C1 segment of cervical spinal cord (tissue), 14 donors: ENCODE data around the gene IKZF3.
"Not testable (repeated sequence)": the region's sequence is repeated elsewhere in the genome, so short reads cannot be mapped to it uniquely, and the experiment has no call there.

ENCODE experiments used
- DNase-seq, 14 donors: peaks; one replicate each; lab custom pipeline; 2025; lab: John Stamatoyannopoulos, UW

IKZF3 gene

GRCh38 chr17:39755554-39756379 is 108.3 kb downstream of the IKZF3 start:
- no peak for DNase-seq

- DNase-seq: peak in 1 of 14 donors; percentile 57
Observed at GRCh38 chr17:39754958-39755553, 109.1 kb downstream of the IKZF3 start.

DNA sequence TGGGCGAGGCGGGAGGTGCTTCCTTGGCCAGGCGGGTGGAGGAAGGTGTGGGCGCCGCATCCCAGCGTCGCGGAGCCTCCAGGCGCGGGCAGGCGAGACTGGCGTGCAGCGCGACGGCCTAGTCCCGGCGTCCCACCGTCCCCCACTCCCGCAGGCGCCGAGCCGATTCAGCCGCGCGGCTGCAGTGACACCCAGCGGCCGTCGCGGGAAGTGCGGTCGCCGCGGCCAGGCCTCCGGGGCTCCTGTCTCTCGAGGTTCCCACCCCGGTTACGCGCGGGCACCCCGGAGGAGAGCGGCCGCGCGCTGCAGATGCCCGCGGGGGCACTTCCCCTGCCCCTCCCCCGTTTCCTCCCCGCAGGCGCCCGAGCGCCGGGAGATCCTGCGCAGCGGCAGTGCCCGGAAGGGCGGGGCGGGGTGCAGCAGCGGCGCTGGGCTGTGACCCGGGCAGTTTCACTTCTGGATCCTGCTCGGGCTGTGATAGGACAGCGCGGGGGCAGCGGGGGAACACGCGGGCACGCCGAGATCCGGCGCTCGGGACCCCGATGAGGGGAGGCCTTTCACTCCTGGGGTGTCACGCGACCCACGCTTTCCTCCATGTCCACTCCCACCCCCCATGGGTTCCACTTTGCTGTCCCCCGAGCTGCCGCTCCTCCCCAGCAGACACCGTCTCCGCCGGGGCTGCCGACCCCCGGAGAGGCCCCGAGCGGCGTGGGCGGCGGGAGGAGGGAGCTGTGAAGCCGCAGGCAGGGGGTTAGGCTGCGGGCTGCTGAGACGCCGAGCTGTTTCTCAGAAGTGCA is 109.8 kb downstream of the IKZF3 start:
- peak in 13 of 14 donors; percentile 44 to 93 (median 81) for DNase-seq

- peak in 2 of 14 donors; percentile 50 to 73 for DNase-seq
Observed at GRCh38 chr17:39753514-39754160, 110.5 kb downstream of the IKZF3 start.

- DNase-seq: no peak
Observed at GRCh38 chr17:39752241-39752881, 111.8 kb downstream of the IKZF3 start.

DNA sequence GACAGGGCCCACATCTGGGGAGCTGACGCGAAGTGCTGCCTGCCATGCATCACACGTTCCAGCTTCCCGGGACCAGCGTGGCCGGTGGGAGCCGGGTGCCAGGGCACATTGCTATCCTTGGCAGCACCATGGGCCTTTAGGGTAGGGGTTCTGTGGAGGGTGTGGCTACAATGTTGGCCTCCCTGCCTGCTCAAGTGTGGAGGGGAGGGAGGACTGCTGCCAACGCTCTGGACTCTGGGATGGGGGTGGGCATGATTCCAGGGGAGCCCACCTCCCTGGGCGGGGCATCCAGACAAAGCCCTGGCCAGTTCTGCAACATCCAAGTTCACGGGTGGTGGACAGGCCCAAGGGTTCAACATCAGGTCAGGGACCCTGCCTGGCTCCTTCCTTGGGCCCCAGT is 112.5 kb downstream of the IKZF3 start:
- no peak for DNase-seq

GRCh38 chr17:39751016-39751543 is 113.0 kb downstream of the IKZF3 start:
- no peak for DNase-seq

DNA sequence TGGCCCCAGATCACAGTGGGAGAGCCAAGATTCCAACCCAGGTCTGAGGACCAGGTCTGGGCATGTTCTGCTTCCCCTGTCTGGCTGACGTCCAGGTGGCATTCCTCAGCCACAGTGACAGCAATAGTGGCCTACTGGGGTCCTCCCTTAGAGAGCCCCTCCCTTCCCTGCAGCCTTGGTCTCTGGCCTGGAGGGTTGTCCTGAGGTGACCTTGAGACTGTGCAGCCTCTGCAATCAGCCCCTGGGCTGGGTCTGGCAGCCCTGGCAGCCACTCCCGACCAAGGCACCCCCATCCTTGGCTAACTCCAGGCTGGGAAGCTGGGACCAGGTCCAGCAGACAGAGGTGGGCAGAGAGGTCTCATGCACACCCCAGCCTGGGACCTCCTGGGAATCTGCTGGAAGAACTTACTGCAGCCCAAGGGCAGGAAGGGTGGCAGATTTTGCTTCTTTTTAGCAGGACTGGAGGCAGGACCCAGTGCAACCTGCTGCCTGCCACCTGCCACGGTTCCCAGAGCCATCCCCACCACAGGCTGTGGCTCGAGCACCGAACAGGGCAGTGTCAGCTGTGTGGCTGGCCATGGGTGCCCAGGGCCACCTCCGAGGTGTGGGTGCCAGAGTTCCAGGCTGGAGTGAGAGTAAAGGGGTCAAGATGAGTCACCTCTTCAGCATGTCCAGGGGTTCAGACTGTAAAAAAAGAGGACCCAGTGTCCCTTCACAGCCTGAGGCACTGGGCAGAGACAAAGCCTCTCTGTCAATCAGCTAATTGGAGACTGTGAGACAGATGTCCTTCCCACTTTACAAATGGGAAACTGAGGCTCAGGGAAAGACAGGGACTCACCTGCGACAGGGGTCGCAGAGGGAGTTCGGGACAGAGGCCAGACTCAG is 113.7 kb downstream of the IKZF3 start:
- no peak for DNase-seq

DNA sequence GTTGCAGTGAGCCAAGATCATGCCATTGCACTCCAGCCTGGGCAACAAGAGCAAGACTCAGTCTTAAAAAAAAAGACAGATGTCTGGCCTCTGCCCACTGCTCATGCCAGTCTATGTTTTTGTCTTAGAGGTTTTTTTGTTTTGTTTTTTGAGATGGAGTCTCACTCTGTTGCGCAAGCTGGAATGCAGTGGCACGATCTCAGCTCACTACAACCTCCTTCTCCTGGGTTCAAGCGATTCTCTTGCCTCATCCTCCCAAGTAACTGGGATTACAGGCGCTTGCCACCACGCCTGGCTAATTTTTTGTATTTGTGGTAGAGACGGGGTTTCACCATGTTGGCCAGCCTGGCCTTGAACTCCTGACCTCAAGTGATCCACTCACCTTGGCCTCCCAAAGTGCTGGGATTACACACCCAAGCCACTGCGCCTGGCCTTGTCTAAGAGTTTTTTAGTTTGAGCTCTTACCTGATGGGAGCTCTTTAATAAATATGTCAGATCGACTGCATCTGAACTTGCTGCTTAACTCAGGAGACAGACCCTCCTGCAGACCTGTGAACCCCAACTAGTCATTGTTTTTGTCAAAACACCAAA is 115.6 kb downstream of the IKZF3 start:
- not testable (repeated sequence) for DNase-seq

DNA sequence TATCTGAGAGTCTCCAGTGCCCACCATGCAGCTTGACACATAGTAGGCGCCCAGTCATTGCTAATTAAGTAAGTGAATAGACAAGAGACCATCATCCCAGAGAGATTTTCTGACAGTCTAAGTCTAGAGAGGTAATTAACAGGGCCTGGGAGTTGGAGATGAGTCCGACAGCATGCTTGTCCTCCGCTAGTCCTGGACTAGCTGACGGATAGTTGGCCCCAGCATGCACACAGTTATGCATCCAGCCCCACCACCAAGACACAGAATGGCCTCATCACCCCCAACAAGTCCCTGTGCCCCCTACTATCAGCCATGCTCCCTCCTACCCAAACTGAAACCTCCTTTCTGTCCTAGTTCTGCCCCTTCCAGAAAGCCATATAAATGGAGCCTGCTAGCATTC is 116.4 kb downstream of the IKZF3 start:
- no peak for DNase-seq

DNA sequence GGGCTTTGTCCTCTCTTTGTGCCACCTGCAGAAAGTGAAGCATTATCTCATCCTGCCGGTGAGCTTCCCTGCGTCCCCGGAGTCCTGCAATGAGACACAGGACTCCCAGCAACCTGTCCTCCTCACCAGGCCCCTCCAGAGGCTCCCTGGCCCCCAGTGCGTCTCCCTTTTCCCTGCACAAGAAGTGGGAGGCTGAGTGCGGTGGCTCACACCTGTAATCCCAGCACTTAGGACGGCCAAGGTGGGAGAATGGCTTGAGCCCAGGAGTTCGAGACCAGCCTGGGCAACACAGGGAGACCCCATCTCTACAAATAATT is 118.0 kb downstream of the IKZF3 start:
- no peak for DNase-seq

GRCh38 chr17:39745335-39746144 is 118.6 kb downstream of the IKZF3 start:
- DNase-seq: no peak

- DNase-seq: no peak
Observed at GRCh38 chr17:39744836-39745215, 119.3 kb downstream of the IKZF3 start.

DNA sequence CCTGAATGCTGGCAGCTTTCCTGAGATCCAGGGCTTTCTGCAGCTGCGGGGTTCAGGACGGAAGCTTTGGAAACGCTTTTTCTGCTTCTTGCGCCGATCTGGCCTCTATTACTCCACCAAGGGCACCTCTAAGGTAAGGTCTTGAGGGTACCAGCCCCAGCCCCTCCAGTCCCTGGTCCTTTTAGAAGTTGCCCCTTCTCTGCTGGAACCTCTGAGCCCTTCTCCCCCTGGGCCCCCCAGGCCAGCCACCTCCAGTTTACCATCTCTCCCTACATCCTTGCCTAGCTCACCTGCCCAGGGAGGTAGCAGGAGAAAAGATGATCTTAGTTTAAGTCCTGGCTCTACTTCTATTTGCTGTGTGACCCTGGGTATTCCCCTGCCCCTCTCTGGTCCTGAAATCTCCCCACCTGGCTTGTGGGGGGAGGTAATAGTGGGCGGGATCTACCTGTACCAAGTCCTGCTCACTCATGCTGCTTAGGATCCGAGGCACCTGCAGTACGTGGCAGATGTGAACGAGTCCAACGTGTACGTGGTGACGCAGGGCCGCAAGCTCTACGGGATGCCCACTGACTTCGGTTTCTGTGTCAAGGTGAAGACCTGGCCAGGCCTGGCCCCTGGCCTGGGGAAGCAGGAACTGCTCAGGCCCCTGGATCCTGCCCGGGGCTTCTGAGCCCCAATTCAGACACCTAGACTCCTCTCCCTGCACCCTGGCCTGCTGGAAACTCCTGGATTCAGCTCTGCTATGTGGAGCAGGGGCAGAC is 119.9 kb downstream of the IKZF3 start:
- DNase-seq: no peak

DNA sequence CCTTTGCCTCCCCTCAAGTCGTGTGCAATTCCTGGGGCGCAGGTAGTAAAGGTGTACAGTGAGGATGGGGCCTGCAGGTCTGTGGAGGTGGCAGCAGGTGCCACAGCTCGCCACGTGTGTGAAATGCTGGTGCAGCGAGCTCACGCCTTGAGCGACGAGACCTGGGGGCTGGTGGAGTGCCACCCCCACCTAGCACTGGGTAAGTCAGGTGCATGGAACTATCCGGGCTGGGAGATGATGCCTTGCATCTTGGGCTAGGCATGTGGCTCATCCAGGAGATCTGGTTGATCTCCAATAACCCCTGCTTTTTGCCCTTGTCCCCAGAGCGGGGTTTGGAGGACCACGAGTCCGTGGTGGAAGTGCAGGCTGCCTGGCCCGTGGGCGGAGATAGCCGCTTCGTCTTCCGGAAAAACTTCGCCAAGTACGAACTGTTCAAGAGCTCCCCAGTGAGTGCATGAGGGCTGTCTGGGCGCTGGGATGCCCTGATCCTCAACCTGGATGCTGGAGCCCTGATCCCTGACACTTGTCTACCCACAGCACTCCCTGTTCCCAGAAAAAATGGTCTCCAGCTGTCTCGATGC is 121.2 kb downstream of the IKZF3 start:
- DNase-seq: no peak

GRCh38 chr17:39742126-39742855 is 121.8 kb downstream of the IKZF3 start:
- no peak for DNase-seq
